ENCODE results near the gene CDH4.
A peak's percentile ranks its signal among the peaks of the same experiment; 100 is the strongest.

CDH4 gene

DNA sequence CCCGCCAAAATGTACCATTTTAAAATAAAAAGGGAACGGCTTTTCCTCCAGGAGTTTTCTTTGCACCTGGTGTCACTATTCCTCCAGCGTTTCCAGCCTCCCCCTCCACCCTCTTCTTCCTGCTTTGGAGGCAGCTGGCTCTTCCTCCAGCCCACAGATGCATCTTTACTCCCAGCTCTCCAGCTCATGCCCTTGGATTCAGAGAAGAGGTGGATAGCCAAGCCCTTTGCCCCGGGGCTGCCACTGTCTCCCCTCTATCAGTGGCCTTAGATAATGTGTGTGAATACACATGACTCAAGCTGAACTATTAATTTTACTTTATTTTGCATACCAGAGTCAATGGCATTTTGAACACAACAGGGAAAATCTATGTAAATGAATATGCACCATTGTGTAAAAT lies 15.3 kb upstream of the CDH4 start:
- TF ChIP-seq FOXP2 (optimal IDR thresholded peaks at IDR 0.05; ENCODE audit: borderline replicate concordance, extremely low read depth, extremely low read length, insufficient read depth) (no peak), SIN3A (IDR thresholded peaks at IDR 0.05; ENCODE audit: borderline replicate concordance, insufficient read depth, low read length) (no peak), POLR2AphosphoS5 (IDR thresholded peaks at IDR 0.05; ENCODE audit: low read depth, low read length) (no peak), TAF1 (IDR thresholded peaks at IDR 0.05; ENCODE audit: borderline replicate concordance, insufficient read depth, low read length) (no peak)
- TF ChIP-seq, protein P1, sequence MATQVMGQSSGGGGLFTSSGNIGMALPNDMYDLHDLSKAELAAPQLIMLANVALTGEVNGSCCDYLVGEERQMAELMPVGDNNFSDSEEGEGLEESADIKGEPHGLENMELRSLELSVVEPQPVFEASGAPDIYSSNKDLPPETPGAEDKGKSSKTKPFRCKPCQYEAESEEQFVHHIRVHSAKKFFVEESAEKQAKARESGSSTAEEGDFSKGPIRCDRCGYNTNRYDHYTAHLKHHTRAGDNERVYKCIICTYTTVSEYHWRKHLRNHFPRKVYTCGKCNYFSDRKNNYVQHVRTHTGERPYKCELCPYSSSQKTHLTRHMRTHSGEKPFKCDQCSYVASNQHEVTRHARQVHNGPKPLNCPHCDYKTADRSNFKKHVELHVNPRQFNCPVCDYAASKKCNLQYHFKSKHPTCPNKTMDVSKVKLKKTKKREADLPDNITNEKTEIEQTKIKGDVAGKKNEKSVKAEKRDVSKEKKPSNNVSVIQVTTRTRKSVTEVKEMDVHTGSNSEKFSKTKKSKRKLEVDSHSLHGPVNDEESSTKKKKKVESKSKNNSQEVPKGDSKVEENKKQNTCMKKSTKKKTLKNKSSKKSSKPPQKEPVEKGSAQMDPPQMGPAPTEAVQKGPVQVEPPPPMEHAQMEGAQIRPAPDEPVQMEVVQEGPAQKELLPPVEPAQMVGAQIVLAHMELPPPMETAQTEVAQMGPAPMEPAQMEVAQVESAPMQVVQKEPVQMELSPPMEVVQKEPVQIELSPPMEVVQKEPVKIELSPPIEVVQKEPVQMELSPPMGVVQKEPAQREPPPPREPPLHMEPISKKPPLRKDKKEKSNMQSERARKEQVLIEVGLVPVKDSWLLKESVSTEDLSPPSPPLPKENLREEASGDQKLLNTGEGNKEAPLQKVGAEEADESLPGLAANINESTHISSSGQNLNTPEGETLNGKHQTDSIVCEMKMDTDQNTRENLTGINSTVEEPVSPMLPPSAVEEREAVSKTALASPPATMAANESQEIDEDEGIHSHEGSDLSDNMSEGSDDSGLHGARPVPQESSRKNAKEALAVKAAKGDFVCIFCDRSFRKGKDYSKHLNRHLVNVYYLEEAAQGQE (IDR thresholded peaks at IDR 0.05; ENCODE audit: insufficient read depth in 1 of 2, low read depth in 2 of 2, low read length in 2 of 2): no peak

DNA sequence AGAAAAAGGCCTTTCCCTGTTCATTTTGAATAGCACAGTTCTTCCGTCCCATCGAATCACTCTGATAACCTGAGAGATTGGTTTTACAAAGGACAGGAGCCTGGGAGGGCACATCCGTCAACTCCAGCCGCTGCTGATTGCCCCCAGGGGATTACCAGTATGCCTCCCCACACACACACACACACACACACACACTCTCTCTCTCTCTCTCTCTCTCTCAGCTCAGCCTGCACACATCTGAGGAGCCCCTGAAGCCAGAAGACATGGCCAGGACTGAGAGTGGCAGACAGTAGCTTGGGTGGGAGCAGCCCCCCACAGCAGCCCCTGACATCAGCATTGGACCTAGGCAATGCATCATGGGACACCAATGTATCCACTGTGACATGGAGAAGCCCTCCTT lies 13.2 kb upstream of the CDH4 start:
- no peak for TF ChIP-seq FOXP2 (optimal IDR thresholded peaks at IDR 0.05; ENCODE audit: borderline replicate concordance, extremely low read depth, extremely low read length, insufficient read depth)
- TF ChIP-seq SIN3A (IDR thresholded peaks at IDR 0.05; ENCODE audit: borderline replicate concordance, insufficient read depth, low read length): no peak
- no peak for TF ChIP-seq TAF1 (IDR thresholded peaks at IDR 0.05; ENCODE audit: borderline replicate concordance, insufficient read depth, low read length)
- TF ChIP-seq, protein P1 (IDR thresholded peaks at IDR 0.05; ENCODE audit: insufficient read depth in 1 of 2, low read depth in 2 of 2, low read length in 2 of 2): no peak
- no peak for TF ChIP-seq POLR2AphosphoS5 (IDR thresholded peaks at IDR 0.05; ENCODE audit: low read depth, low read length)

DNA sequence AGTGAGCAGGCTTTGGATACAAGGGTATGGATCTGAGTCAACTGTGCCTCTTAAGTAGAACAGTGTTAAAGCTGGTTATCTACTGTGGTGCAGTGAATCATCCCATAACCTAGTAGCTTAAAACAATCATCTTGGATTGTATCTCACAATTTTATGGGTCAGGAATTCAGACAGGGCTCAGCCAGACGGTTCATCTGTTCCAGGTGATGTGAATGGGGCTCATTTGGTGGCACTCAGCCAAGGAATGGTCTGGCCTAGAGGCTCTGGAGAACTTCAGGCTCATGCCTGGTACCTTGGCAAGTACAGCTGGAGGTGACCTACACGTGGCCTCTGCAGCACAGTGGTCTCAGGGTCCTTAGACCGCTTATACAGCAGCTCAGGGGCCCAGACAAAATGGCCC lies 11.2 kb upstream of the CDH4 start:
- TF ChIP-seq, protein P1 (IDR thresholded peaks at IDR 0.05; ENCODE audit: insufficient read depth in 1 of 2, low read depth in 2 of 2, low read length in 2 of 2): no peak

DNA sequence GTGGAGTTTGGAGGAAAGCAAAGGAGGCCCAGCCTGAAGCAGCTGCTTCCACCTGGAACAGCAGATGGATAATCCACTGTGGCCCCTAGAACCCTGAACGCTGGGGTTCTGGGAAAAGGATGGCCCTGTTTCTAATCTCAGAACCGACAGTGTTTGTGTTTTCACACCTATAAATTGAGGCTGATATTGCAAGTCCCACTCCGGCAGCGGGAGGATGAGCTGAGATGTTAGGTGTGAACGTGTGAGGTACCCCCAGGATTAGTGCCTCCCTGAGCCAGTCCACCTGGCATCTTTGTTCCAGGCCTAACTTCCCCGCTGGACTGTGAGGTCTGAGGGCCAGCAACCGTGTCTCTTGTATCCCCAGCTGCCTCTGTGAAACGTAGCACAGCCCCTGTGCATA lies 7.8 kb upstream of the CDH4 start:
- TF ChIP-seq, protein P1 (IDR thresholded peaks at IDR 0.05; ENCODE audit: insufficient read depth in 1 of 2, low read depth in 2 of 2, low read length in 2 of 2): no peak
- no peak for TF ChIP-seq SIN3A (IDR thresholded peaks at IDR 0.05; ENCODE audit: borderline replicate concordance, insufficient read depth, low read length)
- TF ChIP-seq POLR2AphosphoS5 (IDR thresholded peaks at IDR 0.05; ENCODE audit: low read depth, low read length): no peak
- TF ChIP-seq FOXP2 (optimal IDR thresholded peaks at IDR 0.05; ENCODE audit: borderline replicate concordance, extremely low read depth, extremely low read length, insufficient read depth): no peak
- no peak for TF ChIP-seq TAF1 (IDR thresholded peaks at IDR 0.05; ENCODE audit: borderline replicate concordance, insufficient read depth, low read length)

DNA sequence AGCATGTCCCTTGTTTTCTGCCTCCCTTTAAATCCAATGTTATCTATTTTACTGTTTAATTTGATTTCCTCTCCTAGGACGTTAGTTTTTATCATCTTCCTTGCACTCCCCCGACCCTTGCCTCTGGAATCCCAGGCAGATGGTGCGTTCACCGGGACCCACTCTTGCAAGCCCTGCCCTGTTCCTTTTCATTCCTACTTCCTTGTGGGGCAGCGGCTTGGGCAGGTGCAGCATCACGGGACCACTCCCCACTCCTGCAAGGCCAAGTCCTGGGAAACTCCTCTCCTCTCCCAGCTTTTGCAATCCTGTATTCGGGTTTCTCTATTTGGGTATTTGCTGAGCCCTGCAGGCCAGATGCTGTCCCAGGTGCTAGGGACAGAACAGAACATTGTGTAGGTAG lies 5.8 kb upstream of the CDH4 start:
- TF ChIP-seq, protein P1 (IDR thresholded peaks at IDR 0.05; ENCODE audit: insufficient read depth in 1 of 2, low read depth in 2 of 2, low read length in 2 of 2): peak in 1 of 2 experiments; percentile 76; a peak in 2 of 4 replicates
- TF ChIP-seq FOXP2 (optimal IDR thresholded peaks at IDR 0.05; ENCODE audit: borderline replicate concordance, extremely low read depth, extremely low read length, insufficient read depth): no peak

Data from PFSK-1 (cell line).